Measurements from ENCODE around the gene NEK7. TPM values are rescaled to one million over a fixed set of nuclear protein-coding genes. Genes with fewer than 3 reads are reported as not detected.
A peak's percentile ranks its signal among the peaks of the same experiment; 100 is the strongest.

NEK7 gene
- total RNA-seq, 1 donor from 2014 or later: 63.2 TPM

- no peak for TF ChIP-seq CTCF (IDR thresholded peaks at IDR 0.05; ENCODE audit: unreplicated experiment)
- no peak overlapping the region for H3K4me3 Mint-ChIP-seq
- no peaks in the 10 kb centered on the region for H3K27me3 Mint-ChIP-seq (ENCODE audit: low read depth)
- no peaks in the 10 kb centered on the region for H3K9me3 Mint-ChIP-seq
- H3K36me3 Mint-ChIP-seq: peaks cover 5% of the 10 kb centered on the region
- peak overlapping the region; percentile 39 for H3K27ac Mint-ChIP-seq
- H3K4me1 Mint-ChIP-seq: peaks cover 51% of the 10 kb centered on the region
- DNase-seq (ENCODE audit: low spot score in 2 of 2, unreplicated experiment in 2 of 2): no peak
Measured at GRCh38 chr1:198166900-198167299, 10.1 kb downstream of the NEK7 start.

- DNase-seq (ENCODE audit: low spot score in 2 of 2, unreplicated experiment in 2 of 2): no peak
- Mint-ChIP-seq H3K9me3 (no peaks in the 10 kb centered on the region), H3K27me3 (ENCODE audit: low read depth) (no peaks in the 10 kb centered on the region), H3K36me3 (peaks cover 5% of the 10 kb centered on the region), H3K27ac (peak overlapping the region; percentile 59), H3K4me1 (peaks cover 51% of the 10 kb centered on the region), H3K4me3 (no peak overlapping the region)
- TF ChIP-seq CTCF (IDR thresholded peaks at IDR 0.05; ENCODE audit: unreplicated experiment): no peak
Measured at GRCh38 chr1:198167436-198167934, 10.7 kb downstream of the NEK7 start.

GRCh38 chr1:198168227-198168626, 11.4 kb downstream of the NEK7 start:
- H3K27me3 Mint-ChIP-seq (ENCODE audit: low read depth): no peaks in the 10 kb centered on the region
- H3K4me3 Mint-ChIP-seq: no peak overlapping the region
- peak overlapping the region; percentile 59 for H3K27ac Mint-ChIP-seq
- no peak for DNase-seq (ENCODE audit: low spot score in 2 of 2, unreplicated experiment in 2 of 2)
- TF ChIP-seq CTCF (IDR thresholded peaks at IDR 0.05; ENCODE audit: unreplicated experiment): no peak
- H3K4me1 Mint-ChIP-seq: peaks cover 53% of the 10 kb centered on the region
- H3K9me3 Mint-ChIP-seq: no peaks in the 10 kb centered on the region
- H3K36me3 Mint-ChIP-seq: peaks cover 5% of the 10 kb centered on the region

GRCh38 chr1:198169672-198170071, 12.9 kb downstream of the NEK7 start:
- Mint-ChIP-seq H3K36me3 (peaks cover 5% of the 10 kb centered on the region), H3K4me3 (no peak overlapping the region), H3K4me1 (peaks cover 62% of the 10 kb centered on the region), H3K27ac (peak overlapping the region; percentile 62), H3K9me3 (no peaks in the 10 kb centered on the region), H3K27me3 (ENCODE audit: low read depth) (no peaks in the 10 kb centered on the region)
- no peak for TF ChIP-seq CTCF (IDR thresholded peaks at IDR 0.05; ENCODE audit: unreplicated experiment)
- no peak for DNase-seq (ENCODE audit: low spot score in 2 of 2, unreplicated experiment in 2 of 2)

- H3K36me3 Mint-ChIP-seq: no peaks in the 10 kb centered on the region
- H3K4me3 Mint-ChIP-seq: no peak overlapping the region
- peaks cover 78% of the 10 kb centered on the region for H3K4me1 Mint-ChIP-seq
- peak overlapping the region; percentile 85 for H3K27ac Mint-ChIP-seq
- TF ChIP-seq CTCF (IDR thresholded peaks at IDR 0.05; ENCODE audit: unreplicated experiment): no peak
- H3K9me3 Mint-ChIP-seq: no peaks in the 10 kb centered on the region
- no peaks in the 10 kb centered on the region for H3K27me3 Mint-ChIP-seq (ENCODE audit: low read depth)
- no peak for DNase-seq (ENCODE audit: low spot score in 2 of 2, unreplicated experiment in 2 of 2)
Measured at GRCh38 chr1:198171667-198172540, 15.1 kb downstream of the NEK7 start.

Measured in mesothelial cell of epicardium (in vitro differentiated cells).